Tibial nerve (tissue), 3 donors: ENCODE data around the gene CRYAA.

Experiments
- POLR2A ChIP-seq, 2 donors: fragments of 450-650 bp; IDR thresholded peaks; one replicate each; pipeline ENCODE4 v1.6.1; 2017; ENCODE audit warnings: antibody characterized with exemption in 2 of 2, mild to moderate bottlenecking in 2 of 2, moderate library complexity in 2 of 2
- TF ChIP-seq, protein P1 (sequence below), 5 experiments: fragments of 200-600 bp in 3 of 5; fragments of 450-650 bp in 2 of 5; sonication (generic) in 3 of 5; IDR thresholded peaks; one replicate each; pipeline ENCODE4 v1.5.1; 2016 to 2019; ENCODE audit warnings: antibody characterized with exemption in 5 of 5, mild to moderate bottlenecking in 3 of 5, moderate library complexity in 2 of 5

DNA sequence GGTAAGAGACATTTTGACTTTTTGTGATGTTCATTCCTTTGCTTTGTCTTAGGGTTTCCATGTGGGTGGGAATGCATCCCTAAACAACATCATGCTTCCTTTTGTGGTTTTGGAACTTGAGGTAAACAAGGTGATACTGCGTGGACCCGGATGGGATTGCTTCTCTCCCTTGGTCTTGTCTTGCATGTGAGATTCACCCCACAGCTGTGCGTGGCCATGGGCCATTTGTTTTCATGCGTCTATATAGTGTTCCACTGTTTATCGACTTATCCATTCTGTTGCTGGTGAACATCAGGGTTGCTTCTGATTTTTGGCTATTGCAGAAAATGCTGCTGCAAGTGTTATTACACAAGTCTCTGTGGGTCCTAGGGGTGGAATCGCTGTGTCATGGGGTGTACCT lies 21.1 kb downstream of the CRYAA start:
- TF ChIP-seq, protein P1, sequence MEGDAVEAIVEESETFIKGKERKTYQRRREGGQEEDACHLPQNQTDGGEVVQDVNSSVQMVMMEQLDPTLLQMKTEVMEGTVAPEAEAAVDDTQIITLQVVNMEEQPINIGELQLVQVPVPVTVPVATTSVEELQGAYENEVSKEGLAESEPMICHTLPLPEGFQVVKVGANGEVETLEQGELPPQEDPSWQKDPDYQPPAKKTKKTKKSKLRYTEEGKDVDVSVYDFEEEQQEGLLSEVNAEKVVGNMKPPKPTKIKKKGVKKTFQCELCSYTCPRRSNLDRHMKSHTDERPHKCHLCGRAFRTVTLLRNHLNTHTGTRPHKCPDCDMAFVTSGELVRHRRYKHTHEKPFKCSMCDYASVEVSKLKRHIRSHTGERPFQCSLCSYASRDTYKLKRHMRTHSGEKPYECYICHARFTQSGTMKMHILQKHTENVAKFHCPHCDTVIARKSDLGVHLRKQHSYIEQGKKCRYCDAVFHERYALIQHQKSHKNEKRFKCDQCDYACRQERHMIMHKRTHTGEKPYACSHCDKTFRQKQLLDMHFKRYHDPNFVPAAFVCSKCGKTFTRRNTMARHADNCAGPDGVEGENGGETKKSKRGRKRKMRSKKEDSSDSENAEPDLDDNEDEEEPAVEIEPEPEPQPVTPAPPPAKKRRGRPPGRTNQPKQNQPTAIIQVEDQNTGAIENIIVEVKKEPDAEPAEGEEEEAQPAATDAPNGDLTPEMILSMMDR (IDR thresholded peaks at IDR 0.05) = no peak
- no peak for TF ChIP-seq POLR2A (IDR thresholded peaks at IDR 0.05)
